RWPE2 (cell line): ENCODE measurements around the gene FRMPD4.

Experiments
- ATAC-seq: fragments of 200-7000 bp; cut with Tn5 transposase; 3 replicates; pipeline ENCODE4 v1.9.1; 2021; ENCODE audit warnings: low read depth
- DNase-seq: peaks from one replicate; pipeline ENCODE4 v3.0.0-alpha.2; 2020; ENCODE audit warnings: low spot score
- H3K27ac ChIP-seq: fragments of 450-650 bp; 2 replicates; pipeline ENCODE4 v1.5.1; 2017; ENCODE audit warnings: mild to moderate bottlenecking; ENCODE audit not compliant: poor library complexity, severe bottlenecking
- H3K27me3 ChIP-seq: fragments of 250-450 bp; sonication (Bioruptor Pico); 2 replicates; pipeline ENCODE4 v1.5.1; 2021; ENCODE audit warnings: mild to moderate bottlenecking, moderate library complexity; ENCODE audit not compliant: insufficient read depth, poor library complexity, severe bottlenecking
- H3K36me3 ChIP-seq: fragments of 250-450 bp; sonication (Bioruptor Pico); 2 replicates; pipeline ENCODE4 v1.5.1; 2020; ENCODE audit warnings: low read depth, mild to moderate bottlenecking, moderate library complexity
- H3K4me1 ChIP-seq: fragments of 250-450 bp; sonication (Bioruptor Pico); 2 replicates; pipeline ENCODE4 v1.5.1; 2021; ENCODE audit warnings: mild to moderate bottlenecking, moderate library complexity; ENCODE audit not compliant: insufficient read depth, poor library complexity, severe bottlenecking
- H3K4me3 ChIP-seq: fragments of 250-450 bp; sonication (Bioruptor Pico); 2 replicates; pipeline ENCODE4 v1.5.1; 2021; ENCODE audit warnings: mild to moderate bottlenecking, moderate library complexity; ENCODE audit not compliant: severe bottlenecking
- H3K9me3 ChIP-seq: fragments of 250-450 bp; sonication (Bioruptor Pico); 2 replicates; pipeline ENCODE4 v1.5.1; 2021; ENCODE audit warnings: mild to moderate bottlenecking, moderate library complexity; ENCODE audit not compliant: severe bottlenecking
- TF ChIP-seq, protein P1 (sequence below): fragments of 450-650 bp; IDR thresholded peaks from one replicate; pipeline ENCODE4 v1.5.1; 2017; ENCODE audit warnings: mild to moderate bottlenecking, moderate library complexity; ENCODE audit not compliant: poor library complexity, severe bottlenecking

FRMPD4 gene

DNA sequence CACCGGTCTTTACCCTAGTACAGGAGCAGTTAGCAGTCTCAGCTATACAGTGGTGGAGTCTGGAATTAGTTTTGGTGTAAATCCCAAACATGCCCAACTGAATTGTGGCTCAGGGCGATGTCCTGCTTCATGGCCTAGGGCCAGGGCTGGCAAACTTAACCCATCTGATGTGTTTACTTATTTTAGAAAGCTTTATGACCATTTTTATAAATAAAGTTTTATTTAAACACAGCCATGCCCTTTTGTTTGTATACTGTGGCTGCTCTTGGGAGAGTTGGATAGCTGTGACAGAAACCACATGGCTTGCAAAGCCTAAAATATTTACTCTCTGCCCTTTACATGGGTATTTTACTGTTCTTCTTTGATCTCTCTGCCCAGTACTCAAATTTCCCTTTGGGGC, 7.1 kb downstream of the FRMPD4 start:
- Histone ChIP-seq H3K9me3 (no peaks in the 10 kb centered on the region), H3K4me3 (no peak overlapping the region), H3K36me3 (no peaks in the 10 kb centered on the region), H3K4me1 (peaks cover 2% of the 10 kb centered on the region), H3K27ac (no peak overlapping the region), H3K27me3 (no peaks in the 10 kb centered on the region)
- DNase-seq (no peak), ATAC-seq (no peak)
- TF ChIP-seq, protein P1, sequence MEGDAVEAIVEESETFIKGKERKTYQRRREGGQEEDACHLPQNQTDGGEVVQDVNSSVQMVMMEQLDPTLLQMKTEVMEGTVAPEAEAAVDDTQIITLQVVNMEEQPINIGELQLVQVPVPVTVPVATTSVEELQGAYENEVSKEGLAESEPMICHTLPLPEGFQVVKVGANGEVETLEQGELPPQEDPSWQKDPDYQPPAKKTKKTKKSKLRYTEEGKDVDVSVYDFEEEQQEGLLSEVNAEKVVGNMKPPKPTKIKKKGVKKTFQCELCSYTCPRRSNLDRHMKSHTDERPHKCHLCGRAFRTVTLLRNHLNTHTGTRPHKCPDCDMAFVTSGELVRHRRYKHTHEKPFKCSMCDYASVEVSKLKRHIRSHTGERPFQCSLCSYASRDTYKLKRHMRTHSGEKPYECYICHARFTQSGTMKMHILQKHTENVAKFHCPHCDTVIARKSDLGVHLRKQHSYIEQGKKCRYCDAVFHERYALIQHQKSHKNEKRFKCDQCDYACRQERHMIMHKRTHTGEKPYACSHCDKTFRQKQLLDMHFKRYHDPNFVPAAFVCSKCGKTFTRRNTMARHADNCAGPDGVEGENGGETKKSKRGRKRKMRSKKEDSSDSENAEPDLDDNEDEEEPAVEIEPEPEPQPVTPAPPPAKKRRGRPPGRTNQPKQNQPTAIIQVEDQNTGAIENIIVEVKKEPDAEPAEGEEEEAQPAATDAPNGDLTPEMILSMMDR: no peak

GRCh38 chrX:12149670-12150407, 11.6 kb downstream of the FRMPD4 start:
- no peaks in the 10 kb centered on the region for H3K36me3 ChIP-seq
- peaks cover 5% of the 10 kb centered on the region for H3K4me1 ChIP-seq
- H3K4me3 ChIP-seq: no peak overlapping the region
- no peak for DNase-seq
- no peaks in the 10 kb centered on the region for H3K9me3 ChIP-seq
- H3K27ac ChIP-seq: peak overlapping the region; percentile 42
- TF ChIP-seq, protein P1: no peak
- ATAC-seq: peak; percentile 98
- H3K27me3 ChIP-seq: no peaks in the 10 kb centered on the region

DNA sequence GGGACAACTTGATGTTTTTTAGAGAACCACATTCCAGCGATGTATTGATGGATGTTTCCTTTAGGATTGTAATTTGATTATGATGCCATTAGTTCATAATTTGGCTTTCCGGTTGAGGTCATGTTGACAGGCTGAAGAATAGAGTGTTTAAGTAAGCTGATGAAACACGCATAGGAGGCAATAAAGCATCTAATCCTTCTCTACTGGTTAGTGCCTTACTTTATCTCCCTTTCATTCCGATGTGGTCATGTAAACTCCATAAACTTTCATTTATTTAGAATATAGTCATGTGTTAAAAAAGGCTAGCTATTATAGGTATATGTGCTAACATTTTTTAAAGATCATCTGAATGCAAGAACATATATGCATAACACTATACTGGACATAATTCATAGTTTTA, 15.0 kb downstream of the FRMPD4 start:
- no peaks in the 10 kb centered on the region for H3K36me3 ChIP-seq
- no peak overlapping the region for H3K27ac ChIP-seq
- TF ChIP-seq, protein P1: no peak
- peaks cover 5% of the 10 kb centered on the region for H3K4me1 ChIP-seq
- DNase-seq: no peak
- no peaks in the 10 kb centered on the region for H3K9me3 ChIP-seq
- ATAC-seq: no peak
- no peaks in the 10 kb centered on the region for H3K27me3 ChIP-seq
- H3K4me3 ChIP-seq: no peak overlapping the region

DNA sequence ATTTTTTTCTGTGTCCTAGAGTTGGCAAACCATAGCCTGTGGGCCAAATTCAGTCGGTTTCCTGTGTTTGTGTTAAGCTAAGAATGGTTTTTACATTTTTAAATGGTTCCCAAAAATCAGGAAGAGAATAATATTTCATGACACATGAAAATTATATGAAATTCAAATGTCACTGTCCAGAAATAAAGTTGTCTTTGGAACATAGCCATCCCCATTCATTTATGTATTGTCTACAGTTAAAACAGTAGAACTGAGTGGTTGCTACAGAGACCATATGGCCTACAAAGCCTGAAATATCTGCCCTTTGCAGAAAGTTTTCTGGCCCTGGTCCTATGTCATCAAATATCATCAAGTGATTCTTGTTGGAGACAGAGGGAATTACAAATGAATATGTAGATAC, 15.5 kb downstream of the FRMPD4 start:
- Histone ChIP-seq H3K27me3 (no peaks in the 10 kb centered on the region), H3K4me1 (peaks cover 5% of the 10 kb centered on the region), H3K36me3 (no peaks in the 10 kb centered on the region), H3K9me3 (no peaks in the 10 kb centered on the region), H3K27ac (no peak overlapping the region), H3K4me3 (no peak overlapping the region)
- TF ChIP-seq, protein P1: no peak
- DNase-seq (no peak), ATAC-seq (no peak)

GRCh38 chrX:12159799-12160198, 21.5 kb downstream of the FRMPD4 start:
- no peaks in the 10 kb centered on the region for H3K27me3 ChIP-seq
- no peaks in the 10 kb centered on the region for H3K9me3 ChIP-seq
- TF ChIP-seq, protein P1: no peak
- ATAC-seq (no peak), DNase-seq (no peak)
- no peak overlapping the region for H3K27ac ChIP-seq
- H3K36me3 ChIP-seq: no peaks in the 10 kb centered on the region
- H3K4me1 ChIP-seq: no peaks in the 10 kb centered on the region
- no peak overlapping the region for H3K4me3 ChIP-seq
